Mucosa of stomach (tissue), 1 donor: ENCODE results near the gene TIPRL.

ENCODE experiments used
- H3K27me3 ChIP-seq: one replicate; pipeline ENCODE4 v1.7.0; 2013; ENCODE audit warnings: mild to moderate bottlenecking, low read length; ENCODE audit not compliant: control insufficient read depth, insufficient read depth
- H3K36me3 ChIP-seq: one replicate; pipeline ENCODE4 v1.7.0; 2013; ENCODE audit warnings: low read length; ENCODE audit not compliant: control insufficient read depth, insufficient read depth
- H3K4me1 ChIP-seq: one replicate; pipeline ENCODE4 v1.7.0; 2013; ENCODE audit warnings: mild to moderate bottlenecking, low read length; ENCODE audit not compliant: control insufficient read depth, insufficient read depth
- H3K4me3 ChIP-seq: one replicate; pipeline ENCODE4 v1.7.0; 2013; ENCODE audit warnings: low read length
- H3K9ac ChIP-seq: one replicate; pipeline ENCODE4 v1.7.0; 2013; ENCODE audit warnings: mild to moderate bottlenecking, low read length, moderate library complexity
- H3K9me3 ChIP-seq: one replicate; pipeline ENCODE4 v1.7.0; 2013; ENCODE audit warnings: mild to moderate bottlenecking, low read length, moderate library complexity; ENCODE audit not compliant: control insufficient read depth
- donor health status: Pancreatic carcinoma.

The TIPRL gene

DNA sequence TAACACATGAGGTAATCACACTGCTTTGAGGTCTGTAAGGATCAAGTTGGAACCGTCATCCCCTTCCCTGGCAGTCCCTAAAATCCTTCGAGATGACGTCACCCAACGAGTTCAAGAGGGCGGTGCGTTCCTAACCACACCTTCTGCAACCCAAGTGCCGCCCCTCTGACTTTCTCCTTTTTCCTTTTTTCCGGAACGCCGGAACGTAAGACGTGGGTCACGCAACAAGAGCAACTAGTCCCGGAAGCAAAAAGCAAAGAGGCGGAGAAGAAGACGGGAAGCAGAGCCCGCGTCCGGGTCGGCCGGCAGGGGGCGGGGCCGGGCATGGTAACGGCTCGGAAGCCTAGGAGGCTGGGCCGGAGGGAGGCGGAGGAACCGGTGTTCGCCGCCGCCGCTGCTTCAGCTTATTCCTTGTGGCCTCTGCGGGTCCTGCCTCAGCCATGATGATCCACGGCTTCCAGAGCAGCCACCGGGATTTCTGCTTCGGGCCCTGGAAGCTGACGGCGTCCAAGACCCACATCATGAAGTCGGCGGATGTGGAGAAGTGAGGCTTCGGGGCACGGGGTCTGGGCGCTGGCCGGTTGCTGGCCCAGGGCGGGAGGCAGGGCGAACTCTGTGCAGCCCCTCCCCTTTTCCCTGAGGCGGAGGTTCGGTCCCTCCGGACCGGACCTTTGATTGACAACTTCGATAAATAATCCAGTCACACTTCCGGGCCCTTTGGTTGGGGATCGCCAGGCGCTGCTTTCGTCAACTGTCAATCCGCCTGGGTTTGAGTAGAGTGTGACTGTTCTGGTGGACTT is at the start of gene TIPRL:
TSS of gene TIPRL (plus strand) at position 325 of the 800 bp plus-strand sequence. CDS start at position 441, 116 bp downstream.
- H3K4me3 ChIP-seq = peak within 1 kb of the TSS; percentile 49

DNA sequence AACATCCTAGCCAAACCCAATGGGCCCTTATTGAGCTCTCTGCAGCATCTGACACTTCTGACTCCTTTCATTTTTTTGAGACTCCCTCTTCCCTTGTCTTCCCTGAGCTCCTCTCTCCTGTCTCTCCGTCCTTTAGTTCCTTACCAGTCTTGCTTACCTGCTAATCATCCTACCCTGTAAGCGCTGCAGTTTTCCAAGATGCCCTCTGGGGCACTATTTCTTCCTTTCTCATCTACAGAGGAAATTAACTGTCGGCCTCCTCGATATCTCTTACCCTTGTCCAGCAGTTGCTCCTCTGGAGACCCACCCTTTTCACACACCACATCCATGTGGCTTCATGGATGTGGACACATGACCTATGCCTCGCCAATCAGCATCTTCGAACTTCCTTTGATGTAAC is 48.8 kb upstream of the TIPRL start:
- H3K27me3 ChIP-seq = peaks cover 4% of the 10 kb centered on the region
- no peaks in the 10 kb centered on the region for H3K4me1 ChIP-seq
- H3K9me3 ChIP-seq = no peaks in the 10 kb centered on the region
- no peaks in the 10 kb centered on the region for H3K36me3 ChIP-seq
- no peak overlapping the region for H3K4me3 ChIP-seq
- no peak overlapping the region for H3K9ac ChIP-seq

More for the DNA sequence above, at the start of gene TIPRL:
- Histone ChIP-seq H3K9me3 (no peaks in the 10 kb centered on the region), H3K9ac (peak within 1 kb of the TSS; percentile 74), H3K4me1 (peaks cover 6% of the 10 kb centered on the region), H3K27me3 (no peaks in the 10 kb centered on the region), H3K36me3 (no peaks in the 10 kb centered on the region)

DNA sequence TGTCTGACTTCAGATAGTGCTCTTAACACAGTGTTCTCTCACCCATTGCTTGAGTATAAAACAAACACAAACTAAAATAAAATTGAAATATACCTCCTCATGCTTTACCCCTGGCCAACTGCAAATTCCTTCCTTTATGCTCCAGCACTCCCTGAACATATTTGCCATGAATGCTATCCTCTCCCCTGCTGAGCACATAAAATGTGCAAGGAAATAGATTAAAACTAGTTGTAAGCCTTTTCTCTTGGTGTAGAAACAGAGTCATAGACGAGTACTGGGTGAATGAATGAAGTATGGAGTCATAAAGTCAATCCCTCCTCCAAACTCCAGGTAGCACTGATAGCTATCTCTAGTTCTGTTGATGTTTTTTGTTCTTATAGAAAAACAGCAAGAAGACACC is 44.6 kb upstream of the TIPRL start:
- Histone ChIP-seq H3K27me3 (peaks cover 21% of the 10 kb centered on the region), H3K4me3 (no peak overlapping the region), H3K4me1 (peaks cover 17% of the 10 kb centered on the region), H3K9ac (no peak overlapping the region), H3K36me3 (no peaks in the 10 kb centered on the region), H3K9me3 (no peaks in the 10 kb centered on the region)

DNA sequence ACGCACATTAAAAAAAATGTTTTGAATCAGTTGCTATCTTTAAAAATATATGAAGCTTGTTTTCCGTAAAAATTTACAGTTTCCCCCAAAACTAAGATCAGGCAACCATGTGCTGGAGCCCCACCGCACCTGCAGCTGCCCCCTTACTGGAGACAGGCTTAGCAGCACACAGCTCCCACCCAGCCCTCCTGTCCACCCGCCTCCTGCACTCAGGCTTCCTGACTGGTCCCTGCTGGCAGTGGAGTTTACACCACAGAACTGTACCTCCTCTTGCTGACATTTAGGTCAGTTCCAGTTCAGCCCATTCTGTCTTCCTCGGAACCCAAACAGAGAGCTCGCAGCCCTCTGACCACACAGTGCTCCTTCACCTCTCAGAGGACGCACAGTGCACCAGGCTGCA is 44.1 kb upstream of the TIPRL start:
- no peaks in the 10 kb centered on the region for H3K36me3 ChIP-seq
- no peaks in the 10 kb centered on the region for H3K9me3 ChIP-seq
- no peak overlapping the region for H3K4me3 ChIP-seq
- peaks cover 17% of the 10 kb centered on the region for H3K4me1 ChIP-seq
- peaks cover 21% of the 10 kb centered on the region for H3K27me3 ChIP-seq
- no peak overlapping the region for H3K9ac ChIP-seq

DNA sequence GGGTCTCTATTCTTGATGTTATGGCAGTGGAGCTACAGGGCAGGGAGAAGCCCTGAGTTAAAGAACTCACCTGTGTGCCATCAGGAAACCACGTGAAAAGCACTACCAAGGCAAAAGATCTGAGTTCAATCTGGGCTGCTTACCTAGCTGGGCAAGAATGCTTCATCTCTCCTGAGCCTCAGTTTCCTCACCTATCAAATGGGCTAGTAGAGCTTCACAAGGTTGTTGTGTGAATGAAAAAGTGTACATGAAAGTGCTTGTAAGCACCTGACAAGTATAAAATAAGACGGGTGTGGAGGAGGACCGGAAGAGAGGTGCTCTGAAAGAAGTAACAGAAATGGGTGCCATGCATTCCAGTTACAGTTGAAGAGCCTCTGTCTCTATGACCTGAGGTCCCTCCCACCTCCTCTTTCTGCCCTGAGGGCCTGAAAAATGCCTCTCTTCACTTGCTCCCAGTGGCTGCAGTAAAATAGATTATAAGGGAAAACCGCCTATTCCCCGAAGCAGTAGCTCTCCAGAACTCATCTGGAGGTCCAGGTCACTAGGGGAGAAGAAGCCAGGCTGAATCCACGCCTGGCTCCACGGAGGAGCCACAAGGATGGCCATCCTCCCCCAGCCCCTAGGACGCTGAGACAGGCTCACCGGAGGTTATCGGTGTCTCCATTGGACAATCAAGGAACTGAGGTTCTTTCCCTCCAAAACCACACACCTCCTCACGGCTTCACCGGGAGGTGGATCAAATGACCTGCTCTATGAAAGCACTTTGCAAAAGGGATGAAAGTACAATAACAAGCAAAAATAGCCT is 43.4 kb upstream of the TIPRL start:
- H3K27me3 ChIP-seq = peaks cover 21% of the 10 kb centered on the region
- H3K9ac ChIP-seq = no peak overlapping the region
- H3K4me1 ChIP-seq = peaks cover 17% of the 10 kb centered on the region

DNA sequence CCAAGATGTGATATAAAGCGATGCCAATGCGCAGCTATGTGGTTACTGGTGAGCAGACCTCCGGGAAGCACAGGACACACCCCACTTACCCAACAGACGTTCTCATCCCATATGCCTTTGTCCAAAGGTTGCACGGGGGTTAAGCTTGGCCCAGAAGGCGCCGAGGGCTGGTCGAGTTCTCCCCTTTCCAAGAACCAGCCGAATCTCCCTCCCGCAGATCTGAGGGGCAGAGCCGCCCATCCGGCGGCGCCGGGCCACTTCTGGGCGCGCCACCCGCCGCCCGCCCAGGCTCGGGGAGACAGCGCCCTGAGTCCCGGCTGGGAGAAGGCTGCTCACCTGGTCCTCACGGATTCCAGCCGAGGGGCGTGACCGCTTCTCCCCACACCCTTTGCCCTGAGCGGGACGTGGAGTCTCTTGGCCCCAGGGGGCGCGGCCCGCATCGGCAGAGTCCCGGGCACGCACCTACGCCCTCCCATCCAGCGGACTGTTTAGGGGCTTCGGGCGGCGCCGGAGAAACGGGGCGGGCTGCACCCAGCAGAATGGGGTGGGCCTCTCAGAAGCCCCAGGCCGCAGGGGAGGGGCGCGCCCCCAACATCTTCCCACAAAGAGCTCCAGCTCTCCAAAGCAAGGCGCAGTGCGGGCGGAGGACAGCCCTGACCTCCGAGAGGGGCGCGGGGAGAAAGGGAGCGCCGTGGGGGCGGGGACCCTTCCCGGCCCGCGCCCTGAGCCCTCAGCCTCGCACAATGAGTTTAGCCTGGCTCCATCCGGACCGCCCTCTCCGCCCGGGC is 42.6 kb upstream of the TIPRL start:
- Histone ChIP-seq H3K27me3 (peaks cover 21% of the 10 kb centered on the region), H3K4me3 (peak overlapping the region; percentile 25), H3K36me3 (no peaks in the 10 kb centered on the region), H3K9me3 (no peaks in the 10 kb centered on the region), H3K9ac (peak overlapping the region; percentile 53), H3K4me1 (peaks cover 17% of the 10 kb centered on the region)

More for the DNA sequence above, 43.4 kb upstream of the TIPRL start:
- Histone ChIP-seq H3K36me3 (no peaks in the 10 kb centered on the region), H3K9me3 (no peaks in the 10 kb centered on the region), H3K4me3 (peak overlapping the region; percentile 25)

DNA sequence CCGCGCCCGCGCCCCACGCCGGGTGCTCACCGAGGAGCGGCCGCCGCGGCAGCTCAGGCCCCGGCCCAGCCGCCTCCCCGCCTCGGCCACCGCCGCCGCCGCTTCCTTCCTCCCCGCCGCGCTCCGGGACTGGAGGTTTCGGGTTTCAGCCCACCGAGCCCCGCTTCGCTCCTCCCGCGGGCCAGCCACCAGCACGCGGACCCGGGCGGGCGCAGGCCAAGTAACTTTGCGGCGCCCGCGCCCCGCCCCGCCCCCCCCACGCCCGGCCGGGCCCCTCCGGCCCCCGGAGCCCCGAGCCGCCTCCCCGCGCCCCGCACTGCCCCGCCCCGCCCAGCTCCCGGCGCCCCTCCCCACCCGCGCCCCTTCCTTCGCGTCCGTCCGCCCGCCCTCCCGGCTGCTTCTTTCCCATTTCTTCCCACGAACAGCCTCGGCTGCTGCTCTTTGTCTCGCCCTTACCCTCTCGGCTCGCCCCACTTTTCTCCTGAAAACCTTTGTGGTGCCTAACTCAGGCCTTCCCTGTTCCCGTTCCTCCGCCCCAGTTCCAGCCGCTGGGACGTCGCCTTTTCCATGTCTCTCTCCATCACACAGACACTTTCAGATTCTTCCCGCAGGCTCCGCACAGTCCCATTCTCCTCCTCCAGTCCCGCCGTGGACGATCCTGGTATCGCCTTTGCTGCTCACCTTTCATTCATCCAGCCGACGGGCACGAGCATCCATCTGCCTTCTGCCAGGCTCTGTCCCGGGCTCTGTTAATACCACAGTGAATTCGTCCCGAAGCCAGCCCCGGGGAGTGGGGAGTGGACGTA is 41.9 kb upstream of the TIPRL start, which contains the start of gene GPR161:
TSS of gene GPR161 (minus strand) at position 222 of the 806 bp plus-strand sequence. CDS start 32,080 bp downstream, outside the sequence.
- no peaks in the 10 kb centered on the region for H3K36me3 ChIP-seq
- peaks cover 21% of the 10 kb centered on the region for H3K27me3 ChIP-seq
- H3K9ac ChIP-seq = peak within 1 kb of the TSS; percentile 53
- no peaks in the 10 kb centered on the region for H3K9me3 ChIP-seq
- H3K4me1 ChIP-seq = peaks cover 17% of the 10 kb centered on the region
- peak within 1 kb of the TSS; percentile 46 for H3K4me3 ChIP-seq

DNA sequence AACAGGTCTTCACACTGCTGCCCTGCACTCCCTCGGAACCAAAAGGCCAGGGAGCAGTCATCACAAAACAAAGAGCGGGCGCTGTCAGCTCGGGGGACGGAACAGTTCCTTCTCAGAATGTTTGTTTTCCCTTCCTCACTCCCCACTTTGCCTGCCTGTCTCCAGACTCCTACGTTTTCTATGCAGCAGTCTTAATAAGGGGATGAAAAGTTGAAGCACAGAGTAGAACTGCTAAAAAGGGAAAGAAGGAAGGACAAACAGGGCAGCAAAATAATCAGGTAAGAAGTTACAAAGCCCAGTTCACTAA is 41.3 kb upstream of the TIPRL start:
- H3K9me3 ChIP-seq = no peaks in the 10 kb centered on the region
- peak overlapping the region; percentile 46 for H3K9ac ChIP-seq
- peak overlapping the region; percentile 46 for H3K4me3 ChIP-seq
- peaks cover 17% of the 10 kb centered on the region for H3K4me1 ChIP-seq
- H3K27me3 ChIP-seq = peaks cover 21% of the 10 kb centered on the region
- H3K36me3 ChIP-seq = no peaks in the 10 kb centered on the region

DNA sequence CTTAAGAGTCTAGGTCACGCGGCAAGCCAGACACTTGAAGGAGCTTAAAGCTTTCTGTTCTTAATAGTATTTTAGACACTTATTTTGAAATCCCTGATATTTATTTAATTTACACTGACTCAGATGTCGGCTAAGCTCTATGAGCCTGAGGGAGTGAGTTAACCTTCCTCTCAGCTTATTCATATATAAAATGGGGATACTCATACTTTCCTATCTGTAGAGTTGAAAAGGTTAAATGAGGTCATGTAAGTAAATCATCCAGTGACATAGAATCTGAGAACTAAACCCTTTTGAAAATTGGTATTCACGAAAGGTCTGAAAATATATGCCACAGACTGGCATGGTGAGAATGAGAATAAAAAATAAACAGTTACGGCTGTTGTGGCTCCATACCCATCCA is 40.6 kb upstream of the TIPRL start:
- peaks cover 17% of the 10 kb centered on the region for H3K4me1 ChIP-seq
- no peak overlapping the region for H3K4me3 ChIP-seq
- H3K9ac ChIP-seq = no peak overlapping the region
- no peaks in the 10 kb centered on the region for H3K9me3 ChIP-seq
- H3K27me3 ChIP-seq = peaks cover 21% of the 10 kb centered on the region
- no peaks in the 10 kb centered on the region for H3K36me3 ChIP-seq

DNA sequence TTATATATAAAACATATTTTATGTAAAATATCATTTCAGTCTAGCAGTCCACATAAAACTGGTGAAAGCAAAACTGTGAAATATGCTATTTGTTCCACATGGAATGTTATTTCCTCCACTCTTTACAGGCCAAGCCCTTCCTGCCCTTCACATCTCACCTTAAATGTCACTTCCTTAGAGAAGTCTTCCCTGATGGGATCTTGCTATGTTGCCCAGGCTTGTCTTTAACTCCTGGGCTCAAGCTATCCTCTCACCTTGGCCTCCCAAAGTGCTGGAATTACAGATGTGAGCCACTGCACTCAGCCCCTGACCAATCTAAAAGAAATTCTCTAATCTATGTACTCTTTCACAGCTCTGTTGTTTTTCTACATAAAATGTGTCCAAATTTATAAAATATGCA is 39.7 kb upstream of the TIPRL start:
- Histone ChIP-seq H3K9me3 (no peaks in the 10 kb centered on the region), H3K4me3 (no peak overlapping the region)

DNA sequence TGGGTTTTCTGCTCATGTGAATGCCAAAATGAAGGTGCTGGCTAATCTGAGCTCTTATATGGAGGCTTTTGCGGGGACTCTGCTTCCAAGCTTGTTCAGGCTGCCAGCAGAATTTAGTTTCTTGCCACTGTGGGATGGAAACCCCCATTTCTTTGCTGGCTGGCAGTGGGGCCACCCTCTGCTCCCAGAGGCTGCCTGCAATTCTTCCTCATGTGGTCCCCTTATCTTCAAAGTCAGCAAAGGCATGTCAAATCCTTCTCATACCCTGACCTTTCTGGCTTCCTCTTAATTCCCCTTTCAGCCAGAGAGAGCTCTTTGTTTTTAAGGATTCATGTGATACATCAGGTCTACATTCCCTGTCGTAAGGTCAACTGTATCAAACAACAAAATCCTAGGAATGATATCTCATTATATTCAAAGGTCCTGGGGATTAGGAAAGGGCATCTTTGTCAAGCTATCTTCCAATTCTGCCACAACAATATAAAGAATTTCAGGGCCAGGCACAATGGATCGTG is 36.8 kb upstream of the TIPRL start:
- no peak overlapping the region for H3K4me3 ChIP-seq
- H3K36me3 ChIP-seq = no peaks in the 10 kb centered on the region
- H3K4me1 ChIP-seq = peaks cover 10% of the 10 kb centered on the region
- no peaks in the 10 kb centered on the region for H3K9me3 ChIP-seq
- peaks cover 3% of the 10 kb centered on the region for H3K27me3 ChIP-seq
- H3K9ac ChIP-seq = no peak overlapping the region

More for the DNA sequence above, 39.7 kb upstream of the TIPRL start:
- Histone ChIP-seq H3K9ac (no peak overlapping the region), H3K36me3 (no peaks in the 10 kb centered on the region), H3K27me3 (peaks cover 21% of the 10 kb centered on the region), H3K4me1 (peaks cover 17% of the 10 kb centered on the region)
